ENCODE measurements around the gene INIP.

The INIP gene

DNA sequence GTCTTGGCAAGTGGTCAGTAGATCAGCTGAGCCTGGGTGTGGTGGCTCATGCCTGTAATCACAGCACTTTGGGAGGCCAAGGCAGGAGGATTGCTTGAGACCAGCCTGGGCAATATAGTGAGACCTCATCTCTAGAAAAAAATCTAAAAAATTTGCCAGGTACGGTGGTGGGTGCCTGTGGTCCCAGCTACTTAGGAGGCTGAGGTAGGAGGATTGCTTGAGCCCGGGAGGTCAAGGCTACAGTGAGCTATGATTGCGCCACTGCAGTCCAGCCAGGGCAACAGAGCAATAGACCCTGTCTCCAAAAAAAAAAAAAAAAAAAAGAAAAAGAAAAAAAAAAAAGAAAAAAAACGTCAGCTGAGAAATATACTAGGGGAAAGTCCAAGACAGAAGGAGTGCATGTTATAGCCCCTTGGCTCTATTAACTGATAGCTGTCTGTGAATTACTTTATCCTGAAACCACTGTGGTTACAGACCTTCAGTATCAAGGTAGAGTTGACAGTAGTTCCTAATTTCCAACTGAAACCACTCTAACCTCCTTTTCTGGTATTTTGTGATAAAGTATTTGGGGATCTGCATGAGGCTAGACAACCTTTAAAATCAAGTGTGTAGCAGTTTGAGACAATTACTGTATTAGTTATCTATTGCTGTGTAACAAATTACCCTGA lies 2.3 kb upstream of the INIP start:
- TF ChIP-seq, protein P1, sequence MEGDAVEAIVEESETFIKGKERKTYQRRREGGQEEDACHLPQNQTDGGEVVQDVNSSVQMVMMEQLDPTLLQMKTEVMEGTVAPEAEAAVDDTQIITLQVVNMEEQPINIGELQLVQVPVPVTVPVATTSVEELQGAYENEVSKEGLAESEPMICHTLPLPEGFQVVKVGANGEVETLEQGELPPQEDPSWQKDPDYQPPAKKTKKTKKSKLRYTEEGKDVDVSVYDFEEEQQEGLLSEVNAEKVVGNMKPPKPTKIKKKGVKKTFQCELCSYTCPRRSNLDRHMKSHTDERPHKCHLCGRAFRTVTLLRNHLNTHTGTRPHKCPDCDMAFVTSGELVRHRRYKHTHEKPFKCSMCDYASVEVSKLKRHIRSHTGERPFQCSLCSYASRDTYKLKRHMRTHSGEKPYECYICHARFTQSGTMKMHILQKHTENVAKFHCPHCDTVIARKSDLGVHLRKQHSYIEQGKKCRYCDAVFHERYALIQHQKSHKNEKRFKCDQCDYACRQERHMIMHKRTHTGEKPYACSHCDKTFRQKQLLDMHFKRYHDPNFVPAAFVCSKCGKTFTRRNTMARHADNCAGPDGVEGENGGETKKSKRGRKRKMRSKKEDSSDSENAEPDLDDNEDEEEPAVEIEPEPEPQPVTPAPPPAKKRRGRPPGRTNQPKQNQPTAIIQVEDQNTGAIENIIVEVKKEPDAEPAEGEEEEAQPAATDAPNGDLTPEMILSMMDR (IDR thresholded peaks at IDR 0.05; ENCODE audit: low read depth, low read length, missing control alignments) = no peak
- Histone ChIP-seq H3K36me3 (replicated peaks) (peaks cover 2% of the 10 kb centered on the region), H3K4me3 (ENCODE audit: low read depth, low read length) (no peak overlapping the region), H3K27me3 (replicated peaks) (no peaks in the 10 kb centered on the region), H3K27ac (no peak overlapping the region)
- in situ Hi-C loops (cut with HindIII; ENCODE audit: low pct_ligation_motif_present, low sequenced_read_pairs) = no loop called here
- no peak for DNase-seq

DNA sequence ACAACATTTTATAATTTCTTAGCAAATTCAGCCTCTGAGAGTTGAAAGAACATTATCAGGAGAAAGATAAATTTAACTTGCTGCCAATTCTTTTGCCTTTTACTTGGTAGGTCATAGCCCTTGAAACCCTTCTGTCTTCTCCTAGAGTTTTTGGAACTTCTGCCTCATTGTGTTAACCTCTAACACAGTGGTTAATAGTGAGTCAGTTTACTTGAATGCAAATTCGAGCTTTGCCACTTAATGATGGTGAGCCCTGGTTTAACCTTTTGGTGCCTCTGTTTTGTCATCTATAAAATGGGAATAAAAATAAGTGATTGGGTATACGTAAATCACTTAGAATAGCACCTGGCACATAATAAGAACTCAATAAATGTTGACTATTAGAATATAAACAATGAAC lies 1.8 kb upstream of the INIP start:
- H3K27me3 ChIP-seq (replicated peaks) = no peaks in the 10 kb centered on the region
- DNase-seq = no peak
- H3K4me3 ChIP-seq (ENCODE audit: low read depth, low read length) = no peak overlapping the region
- TF ChIP-seq, protein P1 (IDR thresholded peaks at IDR 0.05; ENCODE audit: low read depth, low read length, missing control alignments) = no peak
- H3K27ac ChIP-seq = no peak overlapping the region
- in situ Hi-C loops (cut with HindIII; ENCODE audit: low pct_ligation_motif_present, low sequenced_read_pairs) = no loop called here
- peaks cover 6% of the 10 kb centered on the region for H3K36me3 ChIP-seq (replicated peaks)

DNA sequence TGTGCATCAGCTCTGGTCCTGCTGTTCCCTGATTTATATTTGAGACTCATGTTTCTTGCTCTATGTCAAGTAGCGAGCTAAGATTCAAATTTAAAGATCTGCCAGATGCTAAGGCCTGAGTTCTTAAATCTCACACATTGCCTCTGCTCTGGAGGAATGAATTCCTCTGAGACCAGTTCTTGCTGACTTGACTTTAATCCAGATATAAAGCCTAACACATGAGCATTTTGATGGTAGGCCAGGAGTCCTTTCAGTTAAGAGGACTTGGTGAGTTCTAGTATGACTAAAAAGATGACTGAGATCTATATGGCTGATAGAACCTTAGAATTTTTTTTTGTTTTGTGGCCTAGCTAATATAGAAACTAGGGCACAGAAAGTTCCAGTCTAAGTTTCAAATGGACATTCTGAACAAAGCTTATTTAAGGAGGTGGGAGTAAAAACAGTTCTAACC lies 1.3 kb upstream of the INIP start:
- DNase-seq = no peak
- H3K27ac ChIP-seq = no peak overlapping the region
- H3K4me3 ChIP-seq (ENCODE audit: low read depth, low read length) = no peak overlapping the region
- no peaks in the 10 kb centered on the region for H3K27me3 ChIP-seq (replicated peaks)
- peaks cover 6% of the 10 kb centered on the region for H3K36me3 ChIP-seq (replicated peaks)
- TF ChIP-seq, protein P1 (IDR thresholded peaks at IDR 0.05; ENCODE audit: low read depth, low read length, missing control alignments) = no peak
- in situ Hi-C loops (cut with HindIII; ENCODE audit: low pct_ligation_motif_present, low sequenced_read_pairs) = no loop called here

DNA sequence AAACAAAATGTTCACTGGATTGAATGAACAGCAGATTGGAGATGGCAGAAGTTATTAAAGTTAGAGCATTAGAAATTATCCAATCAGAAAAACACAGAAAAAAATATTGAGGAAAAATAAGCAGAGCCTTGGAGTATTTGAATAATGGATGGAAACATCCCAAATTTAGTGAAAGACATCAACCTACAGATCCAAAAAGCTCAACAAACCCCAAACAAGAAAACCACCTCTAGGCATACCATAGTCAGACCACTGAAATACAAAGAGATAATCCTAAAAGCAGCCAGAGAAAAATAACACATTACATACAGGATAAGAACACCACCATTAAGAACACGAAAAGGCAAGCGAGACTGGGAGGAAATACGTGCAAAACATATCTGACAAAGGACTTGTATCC lies 5.2 kb downstream of the INIP start:
- in situ Hi-C loops (cut with HindIII; ENCODE audit: low pct_ligation_motif_present, low sequenced_read_pairs) = no loop called here
- Histone ChIP-seq H3K27ac (no peak overlapping the region), H3K4me3 (ENCODE audit: low read depth, low read length) (no peak overlapping the region), H3K27me3 (replicated peaks) (no peaks in the 10 kb centered on the region), H3K36me3 (replicated peaks) (peaks cover 4% of the 10 kb centered on the region)
- no peak for DNase-seq
- TF ChIP-seq, protein P1 (IDR thresholded peaks at IDR 0.05; ENCODE audit: low read depth, low read length, missing control alignments) = no peak

DNA sequence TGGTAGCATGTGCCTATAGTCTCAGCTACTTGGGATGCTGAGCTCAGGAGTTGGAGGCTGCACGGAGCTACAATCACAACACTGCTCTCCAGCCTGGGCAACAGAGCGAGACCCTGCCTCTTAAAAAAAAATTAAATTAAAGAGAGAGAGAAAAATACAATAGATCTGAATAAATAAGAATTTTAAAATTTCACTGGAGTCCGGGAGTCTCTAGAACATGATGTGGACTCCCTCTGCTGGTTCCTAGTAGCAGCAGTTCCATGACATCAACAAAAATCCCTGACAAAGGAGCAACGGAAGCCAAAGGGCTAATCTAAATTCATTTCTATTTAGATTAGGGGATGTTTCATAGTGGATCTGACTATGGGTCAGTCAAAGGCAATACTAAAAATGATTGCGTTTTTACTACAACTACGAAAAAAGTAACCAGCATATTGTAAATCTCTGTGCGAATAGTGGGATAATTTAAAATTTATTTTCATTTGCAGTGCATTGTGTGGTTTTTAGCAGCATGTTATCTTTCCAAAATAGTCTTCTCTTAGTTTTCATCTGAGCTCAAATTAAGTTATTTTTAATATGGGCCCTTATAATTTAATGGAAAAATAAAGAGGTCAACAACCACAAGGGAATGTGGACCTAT lies 6.7 kb downstream of the INIP start:
- no peak overlapping the region for H3K27ac ChIP-seq

More for the DNA sequence above, 6.7 kb downstream of the INIP start:
- TF ChIP-seq, protein P1 (IDR thresholded peaks at IDR 0.05; ENCODE audit: low read depth, low read length, missing control alignments) = peak; percentile 79
- Histone ChIP-seq H3K4me3 (ENCODE audit: low read depth, low read length) (no peak overlapping the region), H3K36me3 (replicated peaks) (peaks cover 4% of the 10 kb centered on the region), H3K27me3 (replicated peaks) (no peaks in the 10 kb centered on the region)
- peak; percentile 45 for DNase-seq
- in situ Hi-C loops (cut with HindIII; ENCODE audit: low pct_ligation_motif_present, low sequenced_read_pairs) = no loop called here

Data from brain microvascular endothelial cell (primary cell).